ENCODE measurements around the gene EFCAB14.
"Not testable (repeated sequence)": the region's sequence is repeated elsewhere in the genome, so short reads cannot be mapped to it uniquely, and the experiment has no call there.

The EFCAB14 gene, protein sequence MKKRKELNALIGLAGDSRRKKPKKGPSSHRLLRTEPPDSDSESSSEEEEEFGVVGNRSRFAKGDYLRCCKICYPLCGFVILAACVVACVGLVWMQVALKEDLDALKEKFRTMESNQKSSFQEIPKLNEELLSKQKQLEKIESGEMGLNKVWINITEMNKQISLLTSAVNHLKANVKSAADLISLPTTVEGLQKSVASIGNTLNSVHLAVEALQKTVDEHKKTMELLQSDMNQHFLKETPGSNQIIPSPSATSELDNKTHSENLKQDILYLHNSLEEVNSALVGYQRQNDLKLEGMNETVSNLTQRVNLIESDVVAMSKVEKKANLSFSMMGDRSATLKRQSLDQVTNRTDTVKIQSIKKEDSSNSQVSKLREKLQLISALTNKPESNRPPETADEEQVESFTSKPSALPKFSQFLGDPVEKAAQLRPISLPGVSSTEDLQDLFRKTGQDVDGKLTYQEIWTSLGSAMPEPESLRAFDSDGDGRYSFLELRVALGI

GRCh38 chr1:46718727-46719622, at the start of gene EFCAB14:
TSS of gene EFCAB14 (minus strand) at chr1:46719114. CDS start at chr1:46718087, 1,027 bp downstream.
- peak; percentile 100 for DNase-seq

GRCh38 chr1:46768445-46768844, 49.5 kb upstream of the EFCAB14 start:
- no peak for DNase-seq

- DNase-seq = no peak
Observed at GRCh38 chr1:46767649-46768282, 48.9 kb upstream of the EFCAB14 start.

GRCh38 chr1:46764402-46764801, 45.5 kb upstream of the EFCAB14 start:
- no peak for DNase-seq

DNA sequence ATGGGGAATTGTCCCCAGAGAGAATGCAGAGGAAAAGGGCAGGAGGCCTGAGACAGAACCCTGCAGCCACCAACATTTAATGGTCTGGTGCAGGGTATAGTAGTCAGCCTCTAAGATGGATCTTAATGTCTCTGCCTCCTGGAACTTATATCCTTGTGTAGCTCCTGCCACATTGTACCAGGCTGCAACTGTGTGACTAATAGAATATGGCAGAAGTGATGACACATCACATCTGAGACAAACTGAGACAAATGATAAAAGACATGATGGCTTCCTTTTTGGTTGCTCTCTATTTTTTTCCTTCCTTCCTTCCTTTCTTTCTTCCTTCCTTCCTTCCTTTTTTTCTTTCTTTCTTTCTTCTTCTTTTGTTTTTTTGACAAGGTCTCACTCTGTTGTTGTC, 42.8 kb upstream of the EFCAB14 start:
- no peak for DNase-seq

DNA sequence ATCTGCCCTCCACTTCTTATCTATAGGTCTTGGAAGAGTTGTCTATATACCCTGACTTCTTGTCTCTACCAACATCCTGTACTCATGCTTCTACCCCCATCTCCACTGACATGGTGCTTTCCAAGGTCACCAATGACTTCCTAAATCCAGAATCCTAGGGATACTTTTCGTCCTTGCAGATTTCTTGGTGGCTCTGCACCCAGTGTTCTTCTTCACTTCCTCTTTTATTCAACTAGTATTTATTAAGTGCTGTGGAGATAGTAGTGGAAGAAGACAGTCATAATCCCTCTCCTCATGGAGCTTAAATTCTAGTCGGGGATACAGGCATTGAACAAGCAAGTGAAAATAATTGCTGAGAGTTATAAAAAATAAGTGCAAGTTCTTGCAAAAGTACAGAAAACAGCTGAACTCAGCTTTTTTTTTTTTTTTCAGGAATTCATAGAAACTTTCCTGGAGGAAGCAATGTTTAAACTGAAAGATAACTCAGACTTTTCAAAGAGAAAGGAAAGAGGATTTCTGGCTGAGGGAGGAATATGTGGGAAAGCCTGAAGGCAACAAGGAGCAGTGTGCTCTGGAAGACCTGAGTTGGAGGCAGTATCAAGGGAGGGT, 41.7 kb upstream of the EFCAB14 start:
- DNase-seq = no peak

DNA sequence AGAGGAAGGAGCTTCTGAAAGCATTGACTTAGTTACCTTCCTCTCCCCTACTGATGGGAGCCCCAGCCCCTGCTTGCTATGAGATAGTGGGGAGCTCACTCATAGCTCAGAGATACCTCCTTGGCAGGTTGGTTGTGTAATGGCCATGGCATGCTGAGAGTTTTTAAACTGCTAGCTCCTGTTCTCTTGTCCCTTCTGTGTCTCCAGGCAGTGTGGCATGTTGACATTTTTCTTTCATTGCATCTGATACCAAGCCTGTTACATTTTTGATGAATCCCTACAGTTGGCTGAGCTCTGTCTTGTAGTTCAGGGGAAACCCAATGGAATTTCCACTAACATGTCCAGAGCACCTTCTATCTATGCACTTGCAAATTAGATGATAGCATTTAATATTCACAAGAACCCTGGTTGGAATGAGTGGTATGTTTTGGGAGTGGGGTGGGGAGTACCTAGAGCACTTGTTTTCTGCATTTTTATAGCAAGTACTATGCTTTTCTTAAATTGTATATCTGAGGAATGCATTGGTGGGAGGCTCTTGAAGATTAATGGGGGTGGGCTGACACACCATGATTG, 39.1 kb upstream of the EFCAB14 start:
- DNase-seq = no peak

DNA sequence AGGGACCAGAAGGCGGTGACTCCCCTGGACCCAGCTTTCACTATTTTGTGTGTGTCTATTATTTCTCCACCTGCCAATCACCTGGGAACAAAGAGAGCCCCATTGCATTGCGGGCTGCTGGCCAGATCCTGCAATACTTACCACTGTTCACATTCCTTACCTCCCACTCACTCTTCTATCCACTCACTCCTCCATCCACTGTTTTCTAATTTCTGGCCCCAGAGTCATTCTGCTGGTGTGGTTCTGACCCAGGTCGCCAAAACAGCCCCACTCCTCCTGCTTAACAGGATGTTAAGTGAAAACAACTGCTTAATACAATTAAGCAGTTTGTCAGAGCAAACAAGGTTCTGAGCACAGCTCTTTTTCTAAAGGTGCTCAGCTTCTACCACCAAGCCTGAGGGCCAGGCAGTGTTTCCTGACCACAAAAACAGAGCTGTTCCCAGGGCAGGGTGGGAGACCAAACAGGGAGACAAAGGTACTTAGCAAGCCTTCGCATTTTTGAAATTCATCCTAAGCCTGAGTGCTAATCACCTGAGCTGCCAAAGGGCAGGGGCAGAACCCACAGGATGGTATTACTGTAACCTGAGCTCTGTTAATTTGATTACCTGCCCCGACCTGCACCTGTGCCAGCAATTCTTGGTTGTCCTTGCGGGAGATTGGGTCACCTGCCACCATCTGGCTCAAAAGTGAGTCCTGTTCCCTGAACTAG, 38.5 kb upstream of the EFCAB14 start:
- no peak for DNase-seq

DNA sequence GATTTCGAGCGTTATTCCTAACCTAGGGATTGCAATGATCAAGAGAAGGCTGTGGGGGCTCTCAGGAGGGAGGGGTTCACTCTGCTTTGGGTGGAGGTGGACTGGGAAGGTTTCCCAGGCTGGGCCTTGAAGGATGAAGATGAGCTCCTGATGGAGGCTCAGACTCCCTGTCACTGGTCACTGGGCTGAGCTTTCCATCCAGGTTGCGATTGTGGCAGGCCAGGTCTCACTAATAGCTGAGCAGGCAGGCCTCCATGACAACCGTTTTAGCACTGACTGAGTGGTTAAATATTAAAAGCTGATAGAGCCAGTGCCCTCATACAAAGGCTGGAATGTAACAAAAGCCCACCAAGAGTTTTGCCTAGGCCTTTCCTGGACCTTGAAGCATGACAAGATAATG, 36.2 kb upstream of the EFCAB14 start:
- no peak for DNase-seq

GRCh38 chr1:46754707-46755106, 35.8 kb upstream of the EFCAB14 start:
- not testable (repeated sequence) for DNase-seq

DNA sequence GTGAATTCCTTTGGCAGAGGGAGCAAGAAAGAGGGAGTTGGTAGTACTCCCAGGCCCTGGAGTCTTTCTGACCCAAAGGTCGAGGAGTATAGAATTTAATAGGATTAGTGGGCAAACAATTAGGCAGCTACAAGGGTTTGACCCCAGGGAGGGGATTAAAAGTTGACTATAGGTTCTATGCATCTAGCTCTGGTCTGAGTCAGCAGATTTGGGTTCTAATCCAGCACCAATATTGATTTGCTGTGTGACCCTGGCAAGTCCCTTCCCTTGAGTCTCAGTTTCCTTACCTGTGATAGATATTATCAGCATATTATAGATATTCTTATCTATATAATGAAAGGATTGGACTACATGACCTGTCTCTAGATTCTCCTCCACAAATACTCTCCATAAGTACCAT, 35.1 kb upstream of the EFCAB14 start:
- no peak for DNase-seq

DNA sequence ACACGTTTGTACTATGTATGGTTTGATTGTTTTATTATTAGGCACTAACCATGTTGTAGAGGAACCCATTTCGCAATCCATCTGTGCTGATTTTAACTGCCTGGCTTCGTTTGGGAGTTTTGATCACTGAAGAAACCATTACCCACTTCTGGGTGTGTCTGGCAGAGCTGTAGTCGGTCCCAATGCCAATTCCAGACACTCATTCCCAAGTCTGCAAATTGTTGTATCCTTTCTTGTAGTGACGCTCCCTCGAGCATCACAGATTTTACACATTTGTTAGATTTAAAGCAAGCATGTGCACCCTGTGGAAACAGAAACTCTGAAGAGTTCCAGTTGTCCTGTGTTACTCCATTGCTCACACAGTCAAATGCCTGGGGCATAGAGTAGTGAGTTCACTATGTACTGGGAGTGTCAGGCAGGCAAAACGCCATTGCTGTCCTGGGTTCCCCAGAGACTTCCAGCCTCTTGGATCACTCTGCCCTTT, 31.0 kb upstream of the EFCAB14 start:
- no peak for DNase-seq

DNA sequence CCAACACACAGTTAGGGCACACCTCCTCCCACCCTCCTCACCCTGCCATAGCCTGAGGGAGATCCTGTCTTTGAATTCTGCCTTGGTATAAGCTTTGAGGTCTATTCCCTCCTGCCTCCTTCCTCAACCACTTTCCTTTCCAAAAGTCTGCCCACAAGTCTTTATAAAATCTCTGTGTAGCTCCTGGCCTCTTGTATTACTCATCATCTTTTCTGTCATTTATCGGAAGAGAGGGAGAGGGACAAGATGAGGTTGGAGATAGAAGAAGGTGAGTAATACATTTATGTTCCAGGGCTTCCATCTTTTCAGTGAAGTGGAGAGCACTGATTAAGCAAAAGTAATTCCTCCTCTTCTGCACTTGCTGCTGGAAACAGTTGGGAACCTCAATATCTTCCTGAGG, 30.5 kb upstream of the EFCAB14 start:
- DNase-seq = no peak

DNA sequence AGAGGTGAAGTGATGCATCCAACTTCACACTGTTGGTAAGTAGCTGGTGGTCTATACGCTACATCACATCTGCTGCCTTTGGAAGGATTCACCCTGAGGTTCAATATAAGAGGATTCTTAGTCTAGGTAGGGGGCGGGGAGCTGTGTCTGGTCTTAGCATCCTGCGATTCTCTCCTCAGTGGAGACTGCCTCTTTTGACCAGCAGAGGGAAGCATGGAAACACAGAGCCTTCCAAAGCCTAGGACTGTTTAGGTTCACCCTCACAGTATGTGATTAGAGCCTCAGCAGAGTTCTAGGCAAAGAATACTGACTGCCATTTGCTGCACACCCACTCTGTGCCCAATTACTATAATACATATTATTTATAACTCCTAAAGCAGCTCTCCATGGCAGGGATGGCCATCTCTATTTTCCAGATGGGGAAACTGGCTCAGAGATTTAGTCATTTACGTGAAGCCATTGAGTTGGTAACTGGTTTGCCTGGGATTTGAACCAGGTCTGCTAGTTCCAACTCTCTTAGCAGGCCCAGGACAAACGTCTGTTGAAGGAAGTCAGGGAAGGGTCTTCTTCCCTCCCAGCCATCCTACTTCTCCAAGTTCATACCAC, 28.9 kb upstream of the EFCAB14 start:
- no peak for DNase-seq

DNA sequence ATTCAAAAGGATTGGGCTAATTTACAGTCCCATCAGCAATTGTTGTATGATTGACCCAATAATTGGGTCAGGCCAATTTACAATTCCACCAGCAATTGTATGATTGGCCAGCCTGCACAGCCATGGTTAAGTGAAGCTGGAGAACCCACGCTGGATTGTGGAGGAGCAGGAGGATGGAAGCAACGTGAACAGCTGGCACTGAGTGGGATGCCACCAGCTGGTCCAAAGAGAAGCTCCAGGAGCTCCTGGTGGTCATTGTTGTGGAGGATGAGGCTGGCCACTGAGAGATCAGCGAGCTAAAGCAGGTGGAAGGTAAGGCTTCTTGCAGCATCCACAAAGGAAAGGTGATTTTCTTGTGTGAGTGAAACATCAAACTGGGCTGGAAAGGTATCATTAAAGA, 23.2 kb upstream of the EFCAB14 start:
- DNase-seq = no peak

DNA sequence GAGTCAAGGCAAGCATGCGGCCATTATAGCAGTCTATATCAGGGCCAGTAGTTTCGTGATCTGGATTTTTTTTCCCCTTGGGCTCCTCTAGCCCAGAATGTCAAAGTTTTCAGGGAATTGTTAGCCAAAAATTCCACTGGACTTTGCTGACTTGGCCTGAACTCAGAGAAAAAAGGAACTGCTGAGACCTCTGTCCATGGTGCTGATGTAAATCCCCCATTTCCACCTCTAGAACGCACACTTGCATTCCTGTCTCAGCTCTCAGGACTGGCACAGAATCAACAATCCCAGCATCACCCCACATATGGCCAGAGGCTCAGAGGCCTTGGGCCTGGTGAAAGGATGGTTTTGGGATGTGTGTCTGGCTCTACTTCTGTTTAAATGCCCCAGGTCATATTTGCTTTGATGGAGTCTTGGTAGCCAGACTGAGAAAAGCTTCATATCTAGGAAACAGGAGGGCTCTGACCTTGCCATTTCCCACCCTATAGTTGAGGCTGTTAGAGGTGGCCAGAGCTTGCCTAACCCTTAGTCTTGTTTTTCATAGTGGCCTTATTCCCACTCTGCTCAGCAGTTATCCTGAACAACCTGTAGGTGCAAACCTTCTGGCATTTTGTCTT, 16.9 kb upstream of the EFCAB14 start:
- DNase-seq = no peak

- not testable (repeated sequence) for DNase-seq
Observed at GRCh38 chr1:46728327-46728873, 9.5 kb upstream of the EFCAB14 start.

DNA sequence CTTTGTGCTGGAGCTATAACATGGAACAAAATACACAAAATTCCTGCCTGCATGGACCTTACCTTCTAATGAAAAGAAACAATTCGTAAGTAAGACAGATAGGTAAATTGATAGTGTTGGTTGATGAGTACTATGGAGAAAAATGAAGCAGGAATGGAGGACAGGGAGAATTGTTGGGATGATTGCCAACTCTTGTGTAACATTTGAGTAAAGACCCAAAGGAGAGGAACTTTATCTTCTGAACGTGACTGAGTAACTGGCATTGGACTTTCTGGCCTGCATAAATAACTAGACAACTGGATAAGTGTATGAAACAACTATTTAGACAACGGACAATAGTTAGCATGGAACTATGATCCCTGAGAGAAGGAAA, 6.8 kb upstream of the EFCAB14 start:
- no peak for DNase-seq

- peak; percentile 74 for DNase-seq
Observed at GRCh38 chr1:46724991-46725735, 6.2 kb upstream of the EFCAB14 start.

DNA sequence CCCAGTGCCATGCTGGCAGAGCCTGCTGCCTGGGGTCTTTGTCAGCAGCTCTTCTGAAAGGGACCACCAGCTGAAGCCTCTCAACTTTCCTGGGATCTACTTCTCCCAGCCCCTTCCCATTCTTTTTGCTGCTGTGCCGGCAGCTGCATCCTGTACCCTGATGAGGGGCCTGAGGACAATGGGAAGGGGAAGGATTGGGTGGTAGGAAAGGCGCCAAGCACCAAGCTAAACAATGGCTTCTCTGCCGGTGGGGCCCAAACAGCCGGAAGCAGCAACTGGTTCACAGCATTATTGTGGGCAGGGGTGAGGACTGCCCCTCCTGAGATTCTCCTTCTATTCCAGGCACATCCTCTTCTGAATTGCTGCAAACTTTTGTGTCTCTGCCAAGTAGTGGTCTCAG, 5.0 kb upstream of the EFCAB14 start:
- DNase-seq = no peak
